HFFc6 (cell line): ENCODE measurements around the gene MRPL19. TPM values are rescaled to one million over a fixed set of nuclear protein-coding genes. Genes with fewer than 3 reads are reported as not detected.
"Not testable (repeated sequence)": the region's sequence is repeated elsewhere in the genome, so short reads cannot be mapped to it uniquely, and the experiment has no call there.

Experiments used
- DNase-seq: peaks from one replicate; pipeline ENCODE4 v3.0.0-alpha.2; 2018
- H3K27ac Mint-ChIP-seq: 2 replicates; pipeline ENCODE4 v1.8.0; 2020; ENCODE audit warnings: mild to moderate bottlenecking, mixed read lengths
- H3K27me3 Mint-ChIP-seq: 2 replicates; pipeline ENCODE4 v1.8.0; 2021; ENCODE audit warnings: mild to moderate bottlenecking, moderate library complexity, mixed read lengths; ENCODE audit not compliant: insufficient read depth
- H3K36me3 Mint-ChIP-seq: 2 replicates; pipeline ENCODE4 v1.8.0; 2021; ENCODE audit warnings: low read depth, mixed read lengths
- H3K4me1 Mint-ChIP-seq: 2 replicates; pipeline ENCODE4 v1.8.0; 2020; ENCODE audit warnings: low read depth, mixed read lengths
- H3K4me3 Mint-ChIP-seq: 2 replicates; pipeline ENCODE4 v1.8.0; 2020; ENCODE audit warnings: mild to moderate bottlenecking, moderate library complexity, mixed read lengths
- H3K9me3 Mint-ChIP-seq: 2 replicates; pipeline ENCODE4 v1.8.0; 2020; ENCODE audit warnings: mild to moderate bottlenecking, mixed read lengths
- total RNA-seq, 6 experiments: library from RNA; stranded (reverse); fragmentation: NEBNext Ultra II Directional; extraction: Animal tissue kit (Norgen Biotek cat#: 25700); gene quantifications; 2 replicates in 1 of 6; 3 replicates in 5 of 6; pipeline ENCODE4 v1.2.3, GENCODE V29; 2021
- TF ChIP-seq, protein P1 (sequence below): fragments of 200-600 bp; sonication (generic); IDR thresholded peaks from 2 replicates; pipeline ENCODE4 v1.5.0; 2021; ENCODE audit warnings: antibody characterized with exemption, mild to moderate bottlenecking

Gene MRPL19
- total RNA-seq, 6 experiments from 2014 or later, result 61.0 to 66.1 (median 63.1) TPM

DNA sequence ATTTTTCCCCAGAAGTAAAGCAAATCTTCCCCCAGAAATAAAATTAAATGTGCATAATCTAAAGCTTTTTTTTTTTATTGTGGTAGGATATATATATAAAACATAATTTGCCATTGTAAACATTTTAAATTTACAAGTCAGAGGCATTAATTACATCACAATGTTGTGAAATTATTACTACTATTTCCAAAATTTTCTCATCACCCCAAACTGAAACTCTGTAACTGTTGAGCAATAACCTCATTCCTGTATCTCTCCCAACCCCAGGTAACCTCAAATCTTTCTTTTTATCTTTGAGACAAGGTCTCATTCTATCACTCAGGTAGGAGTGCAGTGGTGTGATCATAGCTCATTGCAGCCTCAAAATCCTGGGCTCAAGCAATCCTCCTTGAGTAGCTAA is 11.2 kb downstream of the MRPL19 start:
- Mint-ChIP-seq H3K27me3 (no peaks in the 10 kb centered on the region), H3K4me1 (peaks cover 10% of the 10 kb centered on the region), H3K36me3 (peaks cover 67% of the 10 kb centered on the region), H3K9me3 (no peaks in the 10 kb centered on the region), H3K4me3 (no peak overlapping the region), H3K27ac (no peak overlapping the region)
- TF ChIP-seq, protein P1, sequence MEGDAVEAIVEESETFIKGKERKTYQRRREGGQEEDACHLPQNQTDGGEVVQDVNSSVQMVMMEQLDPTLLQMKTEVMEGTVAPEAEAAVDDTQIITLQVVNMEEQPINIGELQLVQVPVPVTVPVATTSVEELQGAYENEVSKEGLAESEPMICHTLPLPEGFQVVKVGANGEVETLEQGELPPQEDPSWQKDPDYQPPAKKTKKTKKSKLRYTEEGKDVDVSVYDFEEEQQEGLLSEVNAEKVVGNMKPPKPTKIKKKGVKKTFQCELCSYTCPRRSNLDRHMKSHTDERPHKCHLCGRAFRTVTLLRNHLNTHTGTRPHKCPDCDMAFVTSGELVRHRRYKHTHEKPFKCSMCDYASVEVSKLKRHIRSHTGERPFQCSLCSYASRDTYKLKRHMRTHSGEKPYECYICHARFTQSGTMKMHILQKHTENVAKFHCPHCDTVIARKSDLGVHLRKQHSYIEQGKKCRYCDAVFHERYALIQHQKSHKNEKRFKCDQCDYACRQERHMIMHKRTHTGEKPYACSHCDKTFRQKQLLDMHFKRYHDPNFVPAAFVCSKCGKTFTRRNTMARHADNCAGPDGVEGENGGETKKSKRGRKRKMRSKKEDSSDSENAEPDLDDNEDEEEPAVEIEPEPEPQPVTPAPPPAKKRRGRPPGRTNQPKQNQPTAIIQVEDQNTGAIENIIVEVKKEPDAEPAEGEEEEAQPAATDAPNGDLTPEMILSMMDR, result no peak
- no peak for DNase-seq

DNA sequence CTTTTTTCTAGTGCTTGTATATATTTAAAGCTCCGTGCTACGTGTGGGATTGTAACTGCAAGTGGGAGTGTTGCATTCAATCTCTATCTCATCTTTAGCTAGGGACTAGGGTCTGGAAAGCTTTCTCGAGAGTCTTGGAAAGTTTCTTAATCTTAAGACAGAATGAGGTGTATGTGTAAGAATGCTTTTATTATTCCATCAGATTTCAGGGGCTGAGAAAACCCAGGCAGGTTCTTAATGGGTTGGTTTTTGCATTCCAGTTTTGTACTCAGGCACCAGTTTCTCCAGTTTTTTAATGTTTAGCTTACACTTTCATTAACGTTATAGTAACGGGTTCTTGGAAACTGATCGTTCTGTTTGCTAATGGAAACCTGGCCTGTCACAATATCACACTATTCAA is 20.3 kb downstream of the MRPL19 start:
- H3K4me3 Mint-ChIP-seq, result no peak overlapping the region
- no peaks in the 10 kb centered on the region; the same call in 1 of the 2 replicates for H3K27me3 Mint-ChIP-seq
- peaks cover 15% of the 10 kb centered on the region for H3K36me3 Mint-ChIP-seq
- H3K4me1 Mint-ChIP-seq, result peaks cover 5% of the 10 kb centered on the region; the same call in 1 of the 2 replicates
- no peak for DNase-seq
- TF ChIP-seq, protein P1, result no peak
- H3K27ac Mint-ChIP-seq, result no peak overlapping the region
- H3K9me3 Mint-ChIP-seq, result no peaks in the 10 kb centered on the region

DNA sequence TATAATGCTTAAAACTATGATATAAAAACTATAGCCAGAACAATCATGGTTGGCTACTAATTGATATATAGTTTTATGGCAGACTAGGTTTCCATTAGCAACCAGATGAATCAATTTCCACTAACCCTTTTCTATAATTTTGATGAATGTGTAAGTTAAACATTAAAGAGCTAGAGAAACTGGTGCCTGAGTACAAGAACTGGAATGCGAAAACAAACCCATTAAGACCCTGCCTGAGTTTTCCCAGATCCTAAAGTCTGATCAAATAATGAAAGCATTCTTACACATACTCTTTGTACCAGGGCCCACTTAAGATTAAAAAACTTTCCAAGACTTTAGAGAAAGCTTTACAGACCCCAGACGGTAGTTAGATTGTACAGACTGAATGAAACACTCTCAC is 21.3 kb downstream of the MRPL19 start:
- Mint-ChIP-seq H3K27ac (no peak overlapping the region), H3K27me3 (no peaks in the 10 kb centered on the region; the same call in 1 of the 2 replicates), H3K9me3 (no peaks in the 10 kb centered on the region), H3K4me3 (no peak overlapping the region), H3K4me1 (peaks cover 5% of the 10 kb centered on the region; the same call in 1 of the 2 replicates), H3K36me3 (peaks cover 17% of the 10 kb centered on the region)
- DNase-seq, result no peak
- TF ChIP-seq, protein P1, result no peak

DNA sequence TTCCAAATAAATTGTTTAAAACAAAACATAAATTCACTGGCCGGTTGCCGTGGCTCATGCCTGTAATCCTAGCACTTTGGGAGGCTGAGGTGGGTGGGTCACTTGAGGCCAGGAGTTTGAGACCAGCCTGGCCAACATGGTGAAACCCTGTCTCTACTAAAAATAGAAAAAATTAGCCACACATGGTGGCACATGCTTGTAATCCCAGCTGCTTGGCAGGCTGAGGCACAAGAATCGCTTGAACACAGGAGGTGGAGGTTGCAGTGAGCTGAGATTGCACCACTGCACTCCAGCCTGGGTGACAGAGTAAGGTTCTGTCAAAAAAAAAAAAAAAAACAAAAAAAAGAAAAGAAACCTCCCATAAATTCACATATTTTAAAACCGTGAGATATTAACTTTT is 28.8 kb downstream of the MRPL19 start:
- not testable (repeated sequence) for H3K27ac Mint-ChIP-seq, H3K4me3 Mint-ChIP-seq, DNase-seq, H3K9me3 Mint-ChIP-seq, H3K27me3 Mint-ChIP-seq
- H3K4me1 Mint-ChIP-seq, result peaks cover 13% of the 10 kb centered on the region; the same call in 1 of the 2 replicates
- H3K36me3 Mint-ChIP-seq, result peaks cover 12% of the 10 kb centered on the region

DNA sequence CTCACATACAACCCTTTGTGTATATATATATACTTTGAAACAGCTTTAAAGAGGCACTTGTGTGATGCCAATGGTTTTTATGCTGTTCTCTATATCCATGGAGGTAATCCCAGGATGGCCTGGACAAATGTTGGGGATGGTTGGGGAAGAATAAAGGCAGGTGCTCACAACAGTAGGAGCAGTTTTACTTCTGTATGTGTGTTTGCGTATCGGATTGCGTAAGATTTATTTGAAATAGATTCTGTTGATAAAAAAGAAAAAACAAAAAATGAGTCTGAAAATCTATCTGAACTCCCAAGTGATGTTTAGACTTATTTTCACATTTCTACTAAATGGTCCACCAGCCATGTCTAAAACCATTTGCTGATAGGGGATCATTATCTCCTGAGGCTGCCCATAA is 29.3 kb downstream of the MRPL19 start:
- no peak overlapping the region for H3K27ac Mint-ChIP-seq
- H3K9me3 Mint-ChIP-seq, result no peaks in the 10 kb centered on the region
- TF ChIP-seq, protein P1, result no peak
- no peak overlapping the region for H3K4me3 Mint-ChIP-seq
- H3K27me3 Mint-ChIP-seq, result no peaks in the 10 kb centered on the region
- peaks cover 10% of the 10 kb centered on the region for H3K36me3 Mint-ChIP-seq
- peaks cover 13% of the 10 kb centered on the region; the same call in 1 of the 2 replicates for H3K4me1 Mint-ChIP-seq
- DNase-seq, result no peak

DNA sequence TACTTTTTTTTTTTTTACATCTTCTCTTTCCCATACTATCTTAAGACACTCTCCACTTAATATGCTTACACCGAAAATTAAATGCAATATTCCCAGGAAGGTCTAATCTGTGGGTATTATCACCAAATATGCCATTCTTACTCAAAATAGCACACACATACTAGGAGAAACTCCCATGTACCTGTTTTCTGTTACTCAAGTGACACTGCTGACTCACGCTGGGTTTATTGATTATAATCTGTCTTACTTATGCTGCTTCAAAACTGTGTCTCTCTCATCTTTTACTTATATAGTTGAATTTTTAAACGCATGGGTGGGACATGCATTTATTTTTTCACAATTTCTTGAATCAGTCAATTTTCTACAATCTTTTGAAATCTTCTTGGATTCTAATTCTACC is 29.9 kb downstream of the MRPL19 start:
- no peak for DNase-seq
- H3K4me3 Mint-ChIP-seq, result no peak overlapping the region
- no peaks in the 10 kb centered on the region for H3K9me3 Mint-ChIP-seq
- H3K4me1 Mint-ChIP-seq, result peaks cover 13% of the 10 kb centered on the region; the same call in 1 of the 2 replicates
- TF ChIP-seq, protein P1, result no peak
- H3K27ac Mint-ChIP-seq, result no peak overlapping the region
- peaks cover 5% of the 10 kb centered on the region for H3K36me3 Mint-ChIP-seq
- no peaks in the 10 kb centered on the region for H3K27me3 Mint-ChIP-seq
